HTERT RPE-1 (cell line): Measurements from ENCODE around the gene NNT.
"Not testable (repeated sequence)": the region's sequence is repeated elsewhere in the genome, so short reads cannot be mapped to it uniquely, and the experiment has no call there.

Experiments used
- in situ Hi-C: fragments of 300-500 bp; cut with MboI; formaldehyde crosslinking; loops from 4 replicates; pipeline ENCODE4 v1.14.3; 2020; ENCODE audit warnings: low sequenced_read_pairs

The NNT gene

DNA sequence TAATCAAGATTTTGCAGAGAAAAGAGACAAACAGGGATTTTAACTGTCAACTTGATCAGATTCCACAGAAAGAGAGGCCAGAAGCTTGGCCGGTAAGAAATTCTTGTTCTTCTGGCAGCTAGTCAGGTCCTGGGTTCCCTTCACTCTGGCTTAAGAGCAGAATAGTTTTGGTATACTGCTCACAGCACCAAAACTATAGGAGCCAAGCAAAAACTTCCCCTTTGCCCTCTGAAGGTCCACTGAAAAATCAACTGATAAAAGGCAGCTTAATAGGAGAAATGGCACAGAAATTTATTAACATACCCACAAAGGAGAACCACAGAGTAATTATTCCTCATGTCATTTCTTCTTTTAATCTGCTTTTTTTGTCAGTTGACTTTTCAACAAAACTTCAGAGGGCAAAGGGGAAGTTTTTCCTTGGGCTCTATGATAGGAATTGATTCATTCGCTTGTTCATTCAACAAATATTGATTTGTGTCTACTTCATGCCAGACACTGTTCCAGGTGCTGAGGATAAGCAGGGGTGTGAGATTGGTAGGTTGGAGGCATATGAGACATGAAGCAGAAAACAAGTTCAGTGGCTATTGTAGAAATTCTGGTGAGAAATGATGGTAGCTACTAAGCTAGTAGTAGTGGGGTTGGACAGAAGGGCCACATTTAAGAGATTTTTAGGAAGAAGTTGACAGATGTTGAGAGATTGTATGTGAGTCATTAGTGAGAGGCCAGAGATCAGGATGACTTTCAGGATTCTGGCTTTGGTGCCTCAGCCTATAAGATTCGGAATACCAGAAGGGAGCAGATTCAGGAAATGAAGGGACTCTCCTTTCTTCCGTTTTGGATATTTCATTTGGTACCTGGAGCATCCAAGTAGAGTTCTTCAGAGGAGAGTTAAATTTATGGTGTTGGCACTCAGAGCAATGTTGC lies 20.6 kb upstream of the NNT start:
- in situ Hi-C loops, result no loop called here

DNA sequence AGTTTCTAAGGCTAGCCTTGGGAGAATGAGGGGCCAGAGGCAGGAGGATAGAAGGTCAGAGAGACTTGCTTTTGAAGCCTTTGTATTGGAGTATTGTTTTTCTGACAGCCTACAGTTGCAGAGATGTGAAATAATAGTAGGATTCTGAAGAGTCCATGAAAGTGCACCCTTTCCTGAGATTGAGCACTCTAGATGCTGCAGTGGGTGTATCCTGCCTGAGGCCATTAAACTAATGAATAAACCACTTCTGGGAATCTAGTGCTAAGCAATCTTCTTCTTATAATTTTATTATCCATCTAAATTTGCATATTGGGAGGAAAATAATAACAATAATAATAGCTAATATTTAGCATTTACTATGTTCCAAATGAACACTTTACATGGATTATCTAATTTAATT lies 19.3 kb upstream of the NNT start:
- in situ Hi-C loops, result no loop called here

DNA sequence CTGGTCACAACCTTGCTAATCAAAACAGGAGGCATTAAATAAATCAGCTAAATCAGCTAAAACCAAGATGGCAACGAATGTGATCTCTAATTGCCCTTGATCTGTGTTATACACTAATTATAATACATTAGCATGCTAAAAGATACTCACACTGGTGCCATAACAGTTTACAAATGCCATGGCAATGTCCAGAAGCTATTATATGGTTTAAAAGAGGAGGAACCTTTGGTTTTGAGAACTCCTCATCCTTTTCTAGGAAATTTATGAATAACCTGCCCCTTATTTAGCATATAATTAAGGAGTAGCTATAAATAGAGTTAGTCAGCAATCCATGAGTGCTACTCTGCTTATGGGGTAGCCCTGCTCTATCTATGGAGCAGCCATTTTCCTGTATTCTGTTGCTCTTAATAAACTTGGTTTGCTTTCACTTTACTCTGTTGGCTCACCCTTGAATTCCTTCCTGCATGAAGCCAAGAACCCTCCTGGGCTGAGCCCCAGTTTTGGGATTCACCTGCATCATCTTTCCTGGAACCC lies 18.7 kb upstream of the NNT start:
- in situ Hi-C loops, result no loop called here

DNA sequence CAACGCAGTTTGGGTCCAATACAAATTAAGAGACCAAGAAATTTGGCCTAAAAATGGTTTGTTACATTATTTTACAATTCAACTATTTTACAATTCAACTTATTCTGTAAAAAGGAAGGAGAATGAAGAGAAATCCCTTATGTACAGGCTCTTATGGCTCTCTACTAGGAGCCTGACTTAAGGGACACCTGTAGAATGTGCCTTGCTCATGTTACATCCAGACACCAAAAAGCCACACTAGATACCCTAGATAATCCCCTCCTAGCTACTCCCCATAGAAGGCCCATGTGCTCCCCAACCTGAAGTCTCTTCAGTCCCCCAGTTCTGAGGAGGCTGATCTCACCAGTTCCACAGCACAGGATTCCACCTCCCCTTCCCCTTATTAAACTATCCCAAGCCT lies 14.1 kb upstream of the NNT start:
- in situ Hi-C loops, result no loop called here

DNA sequence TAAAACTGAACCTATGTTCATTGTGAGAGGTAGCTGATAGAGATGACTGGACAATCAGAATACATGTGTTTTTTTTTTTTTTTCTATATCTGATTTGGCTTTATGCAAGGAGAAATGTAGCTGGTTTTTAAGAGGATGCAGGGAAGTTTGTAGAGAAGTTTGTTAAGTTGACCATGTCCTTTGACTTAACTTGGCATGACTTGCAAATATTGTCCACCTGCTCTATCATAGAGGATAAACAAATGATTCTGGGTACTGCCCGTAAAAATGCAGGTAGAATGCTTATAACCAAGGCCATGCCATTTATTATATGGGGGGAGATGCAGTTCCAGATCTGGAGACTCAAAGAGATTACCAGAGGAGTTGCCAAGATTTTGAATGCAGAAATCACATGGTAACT lies 13.7 kb upstream of the NNT start:
- in situ Hi-C loops, result no loop called here

DNA sequence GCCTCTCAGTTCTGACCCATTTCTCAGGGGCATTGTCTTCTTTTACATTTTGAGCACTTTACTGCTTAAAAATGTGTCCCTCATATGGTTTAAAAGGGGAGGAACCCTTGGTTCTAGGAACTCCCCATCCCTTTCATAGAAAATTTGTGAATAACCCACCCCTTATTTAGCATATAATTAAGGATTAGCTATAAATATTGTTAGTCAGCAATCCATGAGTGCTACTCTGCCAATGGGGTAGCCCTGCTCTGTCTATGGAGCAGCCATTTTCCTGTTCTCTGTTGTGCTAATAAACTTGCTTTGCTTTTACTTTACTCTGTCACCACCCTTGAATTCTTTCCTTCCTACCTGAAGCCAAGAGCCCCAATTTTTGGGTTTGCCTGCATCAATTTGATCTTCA lies 12.3 kb upstream of the NNT start:
- in situ Hi-C loops, result no loop called here

DNA sequence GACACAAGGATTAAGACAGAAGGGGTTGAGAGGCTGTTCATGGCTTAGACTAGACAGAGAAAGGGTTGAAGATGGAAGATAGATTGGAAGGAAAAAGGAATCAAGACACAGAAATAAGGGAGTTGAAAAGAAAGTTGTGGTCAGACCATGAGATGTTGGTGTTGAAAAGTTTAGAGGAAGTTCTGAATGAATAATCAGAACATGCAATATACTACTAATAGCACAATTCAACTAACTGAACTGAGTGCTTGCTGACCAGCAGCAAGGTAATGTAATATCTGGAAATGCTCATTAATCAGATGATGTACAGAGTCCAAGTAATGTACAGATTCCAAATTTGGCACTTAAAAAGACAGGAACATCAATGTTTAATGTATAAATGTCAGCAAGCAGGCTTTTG lies 10.6 kb upstream of the NNT start:
- in situ Hi-C loops, result no loop called here

DNA sequence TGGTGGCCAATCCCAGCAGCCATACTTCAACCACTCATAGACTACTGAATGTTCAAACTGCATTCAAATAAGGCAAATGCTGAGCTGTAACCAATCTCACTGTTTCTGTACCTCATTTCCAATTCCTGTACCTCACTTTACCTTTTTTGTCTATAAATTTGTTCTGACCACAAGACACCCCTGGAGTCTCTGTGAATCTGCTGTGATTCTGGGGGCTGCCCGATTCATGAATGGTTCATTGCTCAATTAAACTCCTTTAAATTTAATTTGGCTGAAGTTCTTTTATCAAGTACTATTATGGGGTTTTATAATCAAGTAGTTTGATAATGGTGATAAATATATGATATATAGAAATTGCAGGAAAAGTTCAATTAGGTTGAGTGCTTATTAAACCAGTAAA lies 4.1 kb upstream of the NNT start:
- in situ Hi-C loops, result not testable (repeated sequence)

DNA sequence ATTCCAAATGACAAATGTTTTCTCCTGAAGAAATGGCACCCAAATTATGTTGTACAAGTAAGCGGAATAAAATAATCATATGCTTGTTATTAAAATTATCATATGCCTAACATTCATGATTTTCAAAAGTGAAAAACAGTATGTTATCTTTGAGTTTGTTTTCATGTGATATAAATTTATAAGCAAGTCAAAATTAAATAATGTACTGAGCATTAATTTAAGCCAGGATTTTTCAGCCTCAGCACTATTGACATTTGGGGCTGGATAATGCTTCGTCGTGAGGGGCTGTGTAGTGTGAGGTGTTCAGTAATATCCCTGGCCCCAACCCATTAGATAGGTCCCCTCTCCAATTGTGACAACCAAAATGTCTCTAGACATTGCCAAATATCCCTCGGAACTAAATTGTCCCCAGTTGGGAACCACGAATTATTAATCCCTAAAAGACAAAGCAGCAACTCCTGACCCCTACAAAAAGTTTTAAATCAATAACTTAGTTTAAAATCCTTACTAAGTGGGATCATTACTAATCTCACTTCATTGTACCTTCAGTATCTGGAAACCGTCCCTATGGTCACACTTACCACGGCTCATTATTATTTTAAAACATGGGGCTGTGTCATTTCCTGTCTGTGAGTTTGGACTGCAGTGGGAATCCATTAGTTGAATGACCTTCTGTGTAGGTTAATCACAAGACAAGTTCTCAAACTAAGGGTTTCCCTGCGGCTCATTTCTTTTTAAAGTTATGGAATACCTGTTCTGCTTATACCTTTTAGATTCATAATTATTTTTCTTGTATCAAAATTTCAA lies 1.3 kb upstream of the NNT start:
- in situ Hi-C loops, result no loop called here

DNA sequence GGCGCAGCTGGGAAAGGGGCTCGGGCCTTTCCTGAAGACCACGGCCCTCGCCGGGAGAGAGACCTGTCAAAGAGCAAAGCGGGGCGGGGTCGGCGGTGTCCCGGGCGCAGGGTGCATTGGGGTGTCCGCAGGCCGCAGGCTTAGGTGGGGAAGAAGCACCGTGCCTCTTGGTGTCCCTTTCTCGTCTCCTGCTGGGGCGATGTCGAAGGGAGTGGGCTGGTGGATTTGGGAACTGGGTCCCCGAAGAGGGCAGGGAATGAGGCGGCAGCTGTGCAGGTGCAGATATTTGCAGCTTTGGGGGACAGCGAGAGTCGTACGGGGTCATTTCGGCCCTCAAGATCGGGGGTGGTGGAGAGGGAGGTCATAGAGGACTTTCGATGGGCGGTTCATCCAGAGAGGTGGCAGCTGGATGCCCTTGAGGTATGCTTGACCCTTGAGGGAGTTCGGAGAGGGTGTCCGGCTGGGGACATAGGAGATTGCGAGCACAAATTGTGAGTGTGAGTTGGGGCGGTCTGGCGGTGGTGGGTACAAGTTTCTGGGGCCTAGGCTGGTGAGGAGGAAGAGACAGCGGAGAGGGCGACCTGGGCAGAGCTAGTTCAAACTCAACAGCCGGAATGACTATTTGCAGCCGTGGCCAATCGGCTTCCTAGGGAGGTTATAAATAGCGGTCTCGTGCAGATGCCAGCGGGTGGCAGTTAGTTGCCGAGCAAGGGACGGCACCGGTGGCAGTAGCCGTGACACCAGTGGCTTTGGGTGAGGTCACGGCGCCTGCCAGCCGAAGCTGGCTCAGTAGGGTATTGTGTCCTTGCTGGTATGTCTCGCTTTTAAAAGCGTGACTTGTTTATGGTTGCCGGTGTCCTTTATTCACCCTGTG lies 601 bp downstream of the NNT start:
- in situ Hi-C loops, result no loop called here

DNA sequence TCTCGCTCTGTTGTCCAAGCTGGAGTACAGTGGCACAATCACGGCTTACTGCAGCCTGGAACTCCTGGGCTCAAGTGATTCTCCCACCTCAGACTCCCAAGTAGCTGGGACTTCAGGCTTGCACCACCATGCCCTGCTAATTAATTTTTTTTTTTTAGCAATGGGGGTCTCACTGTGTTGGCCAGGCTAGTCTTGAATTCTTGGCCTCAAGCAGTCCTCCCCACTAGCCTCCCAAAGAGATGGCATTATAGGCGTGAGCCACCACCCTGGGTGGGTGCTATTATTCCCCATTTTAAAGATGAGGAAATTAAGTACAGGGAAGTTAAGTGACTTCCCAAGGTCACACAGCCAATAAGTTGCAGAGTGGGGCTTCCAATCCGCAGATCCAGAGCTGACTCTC lies 1.7 kb downstream of the NNT start:
- in situ Hi-C loops, result no loop called here

DNA sequence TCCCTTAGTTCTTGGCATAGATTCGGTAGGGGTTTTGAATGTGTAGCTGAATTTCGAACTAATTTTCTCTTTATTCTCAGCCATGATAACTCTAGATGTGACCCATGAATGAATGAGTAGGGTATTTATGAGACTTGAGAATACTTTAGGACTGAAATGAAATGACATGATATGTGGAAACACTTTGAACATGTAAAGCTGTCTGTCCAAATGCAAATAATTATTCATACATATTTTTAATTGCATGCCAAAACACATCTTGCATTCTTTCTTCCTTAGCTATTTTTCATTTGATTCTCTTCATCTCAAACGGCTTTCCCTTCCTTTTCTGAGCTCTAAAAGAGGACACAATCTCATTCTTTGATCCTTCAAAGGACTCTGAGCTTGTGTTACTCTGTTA lies 3.4 kb downstream of the NNT start:
- in situ Hi-C loops, result no loop called here

DNA sequence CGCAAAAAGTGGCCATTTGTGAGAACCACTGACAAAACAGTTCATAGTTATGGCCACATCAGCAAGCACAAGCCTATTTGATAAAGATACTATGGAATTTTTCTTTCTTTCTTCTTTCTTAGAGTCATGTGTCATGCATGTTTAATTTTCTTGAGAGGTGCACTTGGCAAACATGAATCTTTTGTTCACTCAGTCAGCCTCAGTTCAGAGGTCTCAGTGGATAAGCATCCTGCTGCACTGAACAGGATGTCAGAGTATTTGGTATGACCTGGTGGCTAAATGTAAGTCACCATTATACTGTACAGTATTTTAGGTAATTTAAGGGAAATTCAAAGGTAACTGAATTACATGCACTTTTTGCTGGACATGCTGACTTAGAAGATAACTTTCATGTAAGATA lies 5.4 kb downstream of the NNT start:
- in situ Hi-C loops, result no loop called here

DNA sequence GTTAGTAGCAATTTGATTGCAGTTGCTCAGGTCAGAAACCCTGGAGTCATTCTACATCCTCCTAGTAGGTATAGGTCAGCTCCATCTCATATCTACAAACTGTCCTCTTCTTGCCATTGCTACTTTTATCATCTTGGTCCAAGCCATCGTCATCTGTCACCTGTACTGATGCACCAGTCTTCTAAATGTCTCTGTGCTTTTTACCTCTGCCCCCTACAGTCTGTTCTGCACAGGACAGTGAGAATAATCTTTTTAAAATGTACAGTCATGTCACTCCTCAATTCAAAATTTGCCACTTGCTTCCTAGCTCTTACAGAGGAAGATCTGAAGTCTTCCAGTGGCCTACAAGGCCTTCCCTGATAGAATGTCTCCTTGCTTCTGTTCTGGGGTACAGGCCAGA lies 6.8 kb downstream of the NNT start:
- in situ Hi-C loops, result no loop called here

DNA sequence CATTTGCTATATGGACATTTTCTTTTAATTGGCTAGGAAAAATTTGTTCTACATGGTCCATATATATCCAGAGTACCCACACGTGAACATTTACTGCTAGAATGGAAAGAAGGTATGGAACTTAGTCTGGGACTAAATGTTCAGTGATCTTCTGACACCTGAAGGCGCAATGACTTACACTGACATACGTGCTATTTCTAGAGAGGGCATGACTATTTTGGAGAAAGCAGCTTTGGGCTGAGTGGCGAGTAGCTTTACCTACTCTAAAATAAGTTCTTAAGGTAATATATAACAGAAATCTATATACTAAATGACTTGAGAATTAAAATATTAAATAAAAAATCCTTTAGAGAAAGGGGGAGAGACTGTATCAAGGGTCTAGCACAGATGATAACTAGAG lies 10.4 kb downstream of the NNT start:
- in situ Hi-C loops, result no loop called here

DNA sequence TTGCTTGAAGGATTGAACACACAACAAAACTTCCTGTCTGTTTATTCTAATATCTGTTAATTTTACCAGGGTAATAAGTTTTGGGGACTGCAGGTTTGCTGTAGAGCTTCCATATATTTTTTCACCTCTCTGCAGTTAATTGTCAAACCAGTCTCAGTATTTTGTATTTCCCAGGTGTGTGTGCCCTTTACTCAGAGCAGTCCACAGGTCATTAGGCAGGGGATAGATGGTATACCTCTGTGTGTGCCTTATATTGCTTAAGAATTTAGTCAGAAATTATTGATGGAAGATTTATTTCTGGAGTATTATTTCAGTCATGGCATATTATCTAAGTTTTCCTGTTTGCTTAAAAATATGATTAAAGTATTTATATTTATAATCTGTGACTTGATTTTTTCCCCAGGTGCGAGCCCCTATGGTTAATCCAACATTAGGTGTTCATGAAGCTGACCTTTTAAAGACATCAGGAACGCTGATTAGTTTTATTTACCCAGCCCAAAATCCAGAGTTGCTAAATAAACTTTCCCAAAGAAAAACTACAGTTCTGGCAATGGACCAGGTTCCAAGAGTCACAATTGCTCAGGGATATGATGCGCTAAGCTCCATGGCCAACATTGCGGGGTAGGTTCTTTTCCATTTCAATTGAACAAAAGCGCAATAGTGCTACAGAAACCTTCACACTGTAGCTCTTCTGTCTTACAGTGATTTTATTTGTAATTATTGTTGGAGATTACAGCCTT lies 12.6 kb downstream of the NNT start:
- in situ Hi-C loops, result no loop called here

DNA sequence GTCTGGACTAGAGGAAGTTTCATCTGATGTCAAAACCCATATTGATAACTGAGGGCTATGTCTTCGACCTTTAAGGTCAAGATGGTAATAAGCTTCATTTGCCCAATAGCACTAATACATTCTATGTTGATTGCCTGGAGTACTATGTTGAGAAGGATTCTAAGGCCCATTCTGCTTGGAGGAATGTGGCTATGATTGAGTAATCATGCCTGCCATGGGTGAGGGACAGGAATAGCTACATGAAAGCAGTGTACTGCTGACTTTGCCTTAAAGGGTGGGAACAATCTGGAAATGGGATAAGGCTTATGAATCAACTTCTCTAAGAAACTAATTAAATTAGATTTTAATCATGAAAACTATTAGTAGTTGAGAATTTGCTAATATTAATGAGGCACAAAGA lies 13.6 kb downstream of the NNT start:
- in situ Hi-C loops, result no loop called here

DNA sequence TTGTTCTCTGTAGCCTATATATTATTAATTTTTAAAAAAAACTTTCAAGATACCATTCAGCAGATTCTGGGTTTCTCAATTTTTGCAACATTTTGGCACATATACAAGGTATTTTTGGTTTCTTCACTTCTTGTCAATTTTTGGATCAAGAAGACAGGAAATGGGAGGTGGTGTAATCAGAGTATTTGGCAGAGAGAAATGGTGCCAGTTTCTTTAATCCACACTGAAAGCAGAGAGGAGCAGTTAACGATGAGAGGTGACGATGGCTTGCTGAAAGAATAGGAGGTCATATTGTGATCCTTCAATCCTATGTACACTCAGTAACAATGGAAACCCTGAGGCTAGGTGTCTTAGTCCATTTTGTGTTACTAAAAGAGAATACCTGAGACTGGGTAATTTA lies 16.4 kb downstream of the NNT start:
- in situ Hi-C loops, result no loop called here

DNA sequence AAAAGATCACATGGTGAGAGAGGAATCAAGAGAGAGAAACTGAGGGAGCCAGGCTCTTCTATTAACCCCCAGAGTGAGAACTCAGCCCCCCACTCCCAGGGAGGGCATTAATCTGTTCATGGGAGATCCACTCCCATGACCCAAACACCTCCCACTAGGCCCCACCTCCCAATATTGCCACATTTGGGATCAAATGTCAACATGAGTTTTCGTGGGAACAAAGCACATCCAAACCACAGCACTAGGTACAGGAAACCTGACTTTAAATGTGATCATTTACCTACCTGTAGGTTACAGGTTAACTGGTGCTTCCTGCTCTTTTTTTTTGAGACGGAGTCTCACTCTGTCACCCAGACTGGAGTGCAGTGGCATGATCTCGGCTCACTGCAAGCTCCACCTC lies 16.9 kb downstream of the NNT start:
- in situ Hi-C loops, result no loop called here

DNA sequence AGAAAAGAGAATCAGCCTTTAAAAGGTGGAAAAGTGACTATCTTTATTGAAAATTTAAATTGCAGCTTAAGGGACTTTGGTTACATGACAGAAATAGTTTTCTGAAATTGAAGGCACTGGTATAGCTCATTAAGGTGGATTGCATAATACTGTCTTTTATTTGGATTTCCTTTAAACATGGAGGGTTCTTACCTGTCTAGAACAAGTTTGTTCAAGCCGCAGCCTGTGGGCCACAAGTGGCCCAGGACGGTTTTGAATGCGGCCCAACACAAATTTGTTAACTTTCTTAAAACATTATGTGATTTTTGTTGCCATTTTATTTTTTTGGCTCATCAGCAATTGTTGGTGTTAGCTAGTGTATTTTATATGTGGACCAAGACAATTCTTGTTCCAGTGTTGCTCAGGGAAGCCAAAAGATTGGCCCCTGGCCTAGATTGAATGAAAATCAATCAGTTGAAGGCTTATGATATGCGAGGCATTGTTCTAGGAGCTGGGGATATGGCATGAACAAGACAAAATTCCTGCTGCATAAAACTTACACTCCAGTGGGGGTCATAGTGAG lies 18.0 kb downstream of the NNT start:
- in situ Hi-C loops, result no loop called here
